ENCODE measurements around the gene NANOS3.

GRCh38 chr19:13880059-13881043 lies 3.4 kb downstream of the NANOS3 start:
- TF ChIP-seq GATA2 (IDR thresholded peaks at IDR 0.05; ENCODE audit: low read depth, low read length) (no peak), GATA3 (IDR thresholded peaks at IDR 0.05; ENCODE audit: low read depth, low read length) (no peak)
